GM12891 (cell line): ENCODE data around the gene DSCAM.

ENCODE experiments used
- PAX5 ChIP-seq: IDR thresholded peaks from 2 replicates; pipeline ENCODE4 v1.6.1; 2011; ENCODE audit warnings: low read length, moderate library complexity, mild to moderate bottlenecking; ENCODE audit not compliant: insufficient read depth, severe bottlenecking
- POLR2A ChIP-seq: IDR thresholded peaks from 2 replicates; pipeline ENCODE4 v1.6.1; 2011; ENCODE audit warnings: low read depth, low read length, control low read depth
- POLR2AphosphoS5 ChIP-seq: IDR thresholded peaks from 2 replicates; pipeline ENCODE4 v1.6.1; 2011; ENCODE audit warnings: low read depth, low read length, control low read depth
- SPI1 ChIP-seq: IDR thresholded peaks from 2 replicates; pipeline ENCODE4 v1.6.1; 2011; ENCODE audit warnings: low read depth, low read length, control low read depth
- TAF1 ChIP-seq: IDR thresholded peaks from 2 replicates; pipeline ENCODE4 v1.6.1; 2011; ENCODE audit warnings: low read depth, low read length, control low read depth

GRCh38 chr21:40047993-40048730 is 798.8 kb downstream of the DSCAM start:
- TF ChIP-seq POLR2A (no peak), TAF1 (no peak), POLR2AphosphoS5 (no peak), PAX5 (no peak), SPI1 (no peak)
